ENCODE data around the gene BAAT. TPM values are rescaled to one million over a fixed set of nuclear protein-coding genes. Genes with fewer than 3 reads are reported as not detected.

The BAAT gene
- total and polyA plus RNA-seq, 2 of the 4 experiments (the other 2 are of a cell fraction): not detected

GRCh38 chr9:101388507-101388993 lies 3.7 kb upstream of the BAAT start:
- WGBS, 2 experiments (ENCODE audit: extremely low coverage in 2 of 2, insufficient read length in 1 of 2): no CpG with 5 or more reads among the region's 2 CpGs
- no peak overlapping the region for H2BK120ac ChIP-seq (ENCODE audit: low read depth, low read length)
- peaks cover 3% of the 10 kb centered on the region; the same call in 1 of the 2 replicates for H3K9me3 ChIP-seq (ENCODE audit: control insufficient read depth, insufficient read depth, low read length)
- peaks cover 4% of the 10 kb centered on the region; the same call in 1 of the 2 replicates for H3K36me3 ChIP-seq (ENCODE audit: control insufficient read depth, insufficient read depth, low read length)
- H2BK15ac ChIP-seq (ENCODE audit: low read depth, low read length): no peak overlapping the region
- H3K14ac ChIP-seq (replicated peaks; ENCODE audit: low read depth, low read length): no peak overlapping the region
- H4K5ac ChIP-seq (ENCODE audit: low read depth, low read length): no peak overlapping the region
- no peak overlapping the region for H3K27ac ChIP-seq (ENCODE audit: insufficient read depth, low read length)
- intact Hi-C loops (cut with micrococcal nuclease): no loop called here
- H3K18ac ChIP-seq (ENCODE audit: low read depth, low read length): no peak overlapping the region
- no peaks in the 10 kb centered on the region for H3K9me1 ChIP-seq (ENCODE audit: insufficient read depth, low read length)
- no peaks in the 10 kb centered on the region for H3K27me3 ChIP-seq (ENCODE audit: control insufficient read depth, insufficient read depth, low read length)
- no peak overlapping the region for H3K4me3 ChIP-seq (ENCODE audit: insufficient read depth, low read depth, low read length)
- TF ChIP-seq SMC3 (IDR thresholded peaks at IDR 0.05; ENCODE audit: low read depth, low read length): no peak
- TF ChIP-seq, protein P1, sequence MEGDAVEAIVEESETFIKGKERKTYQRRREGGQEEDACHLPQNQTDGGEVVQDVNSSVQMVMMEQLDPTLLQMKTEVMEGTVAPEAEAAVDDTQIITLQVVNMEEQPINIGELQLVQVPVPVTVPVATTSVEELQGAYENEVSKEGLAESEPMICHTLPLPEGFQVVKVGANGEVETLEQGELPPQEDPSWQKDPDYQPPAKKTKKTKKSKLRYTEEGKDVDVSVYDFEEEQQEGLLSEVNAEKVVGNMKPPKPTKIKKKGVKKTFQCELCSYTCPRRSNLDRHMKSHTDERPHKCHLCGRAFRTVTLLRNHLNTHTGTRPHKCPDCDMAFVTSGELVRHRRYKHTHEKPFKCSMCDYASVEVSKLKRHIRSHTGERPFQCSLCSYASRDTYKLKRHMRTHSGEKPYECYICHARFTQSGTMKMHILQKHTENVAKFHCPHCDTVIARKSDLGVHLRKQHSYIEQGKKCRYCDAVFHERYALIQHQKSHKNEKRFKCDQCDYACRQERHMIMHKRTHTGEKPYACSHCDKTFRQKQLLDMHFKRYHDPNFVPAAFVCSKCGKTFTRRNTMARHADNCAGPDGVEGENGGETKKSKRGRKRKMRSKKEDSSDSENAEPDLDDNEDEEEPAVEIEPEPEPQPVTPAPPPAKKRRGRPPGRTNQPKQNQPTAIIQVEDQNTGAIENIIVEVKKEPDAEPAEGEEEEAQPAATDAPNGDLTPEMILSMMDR (conservative IDR thresholded peaks at IDR 0.05; ENCODE audit: low read depth, low read length): peak; percentile 17; the same call in 1 of the 2 replicates
- peaks cover 9 to 12% of the 10 kb centered on the region in 2 experiments for H3K79me1 ChIP-seq (ENCODE audit: low read depth in 1 of 2, low read length in 2 of 2)
- H4K20me1 ChIP-seq (ENCODE audit: insufficient read depth, low read length): 0 out of 2 replicates have a peak, but pooled peaks cover 5% of the 10 kb centered on the region
- H2AK5ac ChIP-seq (ENCODE audit: low read depth, low read length): no peak overlapping the region
- dilution Hi-C loops (cut with HindIII; ENCODE audit: low sequenced_read_pairs, unreplicated experiment): no loop called here
- H3K4me1 ChIP-seq (ENCODE audit: control insufficient read depth, insufficient read depth, low read length): no peaks in the 10 kb centered on the region
- no peak overlapping the region for H3K4ac ChIP-seq (ENCODE audit: low read depth, low read length)
- H3K9ac ChIP-seq (ENCODE audit: low read depth, low read length): no peak overlapping the region
- H4K91ac ChIP-seq (ENCODE audit: insufficient read depth, low read depth, low read length): no peak overlapping the region
- CTCF ChIA-PET: interaction anchor here (0.6 to 2.5 kb wide), 8 partner anchors 9 to 661 kb away, joined by 3 to 5 read pairs (median 4); partner anchors contain the start of genes MRPL50 and ZNF189
- in situ Hi-C loops (cut with MboI; ENCODE audit: low sequenced_read_pairs): no loop called here
- no peak overlapping the region for H4K8ac ChIP-seq (ENCODE audit: low read depth in 2 of 2, low read length in 2 of 2)
- no peak overlapping the region for H3K4me2 ChIP-seq (ENCODE audit: low read depth, low read length)
- H3K56ac ChIP-seq (ENCODE audit: extremely low read depth, insufficient read depth, low read length): no peak overlapping the region
- no peak overlapping the region for H2BK5ac ChIP-seq (ENCODE audit: low read depth, low read length, poor library complexity, severe bottlenecking)
- no peak overlapping the region for H2AK9ac ChIP-seq (replicated peaks; ENCODE audit: low read depth, low read length, poor library complexity)
- no peak for DNase-seq
- H2AFZ ChIP-seq (replicated peaks; ENCODE audit: low read length, poor library complexity): no peak overlapping the region
- BruUV-seq (replicated peaks): no TSS peak
- H2BK20ac ChIP-seq (ENCODE audit: low read depth, low read length): no peak overlapping the region
- POLR2A ChIA-PET (ENCODE audit: unreplicated experiment): no interaction called here
- ATAC-seq (ENCODE audit: low read depth): no peak
- H3K23ac ChIP-seq (ENCODE audit: low read depth, low read length): no peak overlapping the region

Data from IMR-90 (cell line).